Stomach (tissue), 9 donors: ENCODE data around the gene TMPRSS15. TPM values are rescaled to one million over a fixed set of nuclear protein-coding genes. Genes with fewer than 3 reads are reported as not detected.
A peak's percentile ranks its signal among the peaks of the same experiment; 100 is the strongest.

Experiments
- DNase-seq, 2 donors: peaks; one replicate each; pipeline versions ENCODE4 v3.0.0 to v3.0.0-alpha.2; 2013 to 2019
- H3K27ac ChIP-seq, 5 donors: fragments of 200-600 bp in 4 of 5; sonication (generic) in 4 of 5; one replicate each; pipeline ENCODE4 v1.5.1; 2013 to 2019; ENCODE audit warnings: mild to moderate bottlenecking in 1 of 5, moderate library complexity in 1 of 5
- H3K27me3 ChIP-seq, 3 donors: fragments of 200-600 bp; sonication (generic); one replicate each; pipeline ENCODE4 v1.5.1; 2017 to 2019; ENCODE audit warnings: mixed run types in 1 of 3
- H3K36me3 ChIP-seq, 4 donors: fragments of 200-600 bp; sonication (generic); 1 replicate in 3 of 4; 2 replicates in 1 of 4; pipeline ENCODE4 v1.5.1; 2016 to 2019
- H3K4me1 ChIP-seq, 4 donors: fragments of 200-600 bp; sonication (generic); one replicate each; pipeline ENCODE4 v1.5.1; 2016 to 2019
- H3K4me3 ChIP-seq, 4 donors: fragments of 200-600 bp; sonication (generic) in 3 of 4; one replicate each; pipeline ENCODE4 v1.5.1; 2016 to 2019; ENCODE audit warnings: mild to moderate bottlenecking in 1 of 4
- H3K9me3 ChIP-seq, 4 donors: fragments of 200-600 bp; sonication (generic); one replicate each; pipeline ENCODE4 v1.5.1; 2016 to 2019
- CTCF ChIP-seq, 7 experiments: fragments of 450-650 bp in 4 of 7; fragments of 200-600 bp in 3 of 7; sonication (generic) in 3 of 7; IDR thresholded peaks; one replicate each; pipeline ENCODE4 v1.5.1; 2016 to 2019; ENCODE audit warnings: antibody characterized with exemption in 7 of 7, control low read depth in 2 of 7, mild to moderate bottlenecking in 1 of 7
- EP300 ChIP-seq: sonication (generic); formaldehyde crosslinking; IDR thresholded peaks from one replicate; pipeline ENCODE4 v1.6.1; 2017; ENCODE audit warnings: antibody characterized with exemption
- POLR2A ChIP-seq, 4 donors: fragments of 450-650 bp; IDR thresholded peaks; one replicate each; pipeline ENCODE4 v1.6.1; 2016; ENCODE audit warnings: antibody characterized with exemption in 4 of 4, control low read depth in 2 of 4, mild to moderate bottlenecking in 1 of 4, moderate library complexity in 1 of 4
- POLR2AphosphoS5 ChIP-seq, 3 donors: sonication (generic); formaldehyde crosslinking; IDR thresholded peaks; one replicate each; pipeline ENCODE4 v1.6.1; 2016; ENCODE audit warnings: antibody characterized with exemption in 3 of 3
- WGBS, 5 donors: extraction: QIAGEN DNeasy Blood & Tissue Kit in 3 of 5; methylation state at CpG; one replicate each; pipeline versions ENCODE4 v1.1.5 to v1.1.7; 2013 to 2018; 5-methylcytosine and 5-hydroxymethylcytosine counted together
- intact Hi-C: fragments of 100-400 bp; cut with DNase I; formaldehyde crosslinking; loops from one replicate; pipeline ENCODE4 v1.15.1; 2023; ENCODE audit warnings: low total_unique reads
- polyA plus RNA-seq, 3 donors: library from polyadenylated mRNA; stranded (reverse); fragments of 200-250 nt; gene quantifications; one replicate each; pipeline ENCODE4 v1.2.3, GENCODE V29; 2013
- total RNA-seq, 5 donors: library from RNA; depleted of rRNA; stranded (reverse); fragments of >200 nt; gene quantifications; one replicate each; pipeline versions ENCODE4 v1.1.0 to v1.2.3, GENCODE V29; 2014 to 2016
- donor health status: healthy with polysubstance abuse.
- donor health status: Bipolar disorder and iron deficiency.
- donor health status: healthy.

The TMPRSS15 gene
- total and polyA plus RNA-seq, 8 donors = not detected

GRCh38 chr21:18251065-18251464, 152.5 kb downstream of the TMPRSS15 start:
- DNase-seq = no peak

GRCh38 chr21:18249672-18250071, 153.9 kb downstream of the TMPRSS15 start:
- H3K4me1 ChIP-seq = peaks cover 3 to 11% (median 8%) of the 10 kb centered on the region in 4 donors
- 41 to 74% (median 49%) methylated on average over 2 of the region's 2 CpGs for WGBS, 5 donors
- no peaks in the 10 kb centered on the region for H3K9me3 ChIP-seq
- H3K36me3 ChIP-seq = no peaks in the 10 kb centered on the region
- H3K27ac ChIP-seq = no peak overlapping the region
- peaks cover 0 to 14% (median 10%) of the 10 kb centered on the region in 3 donors for H3K27me3 ChIP-seq
- no peak for TF ChIP-seq POLR2AphosphoS5 (IDR thresholded peaks at IDR 0.05)
- intact Hi-C loops = no loop called here
- no peak overlapping the region for H3K4me3 ChIP-seq
- DNase-seq = peak in 1 of 2 donors; percentile 5

More at GRCh38 chr21:18251065-18251464, 152.5 kb downstream of the TMPRSS15 start:
- Histone ChIP-seq H3K4me1 (no peaks in the 10 kb centered on the region), H3K36me3 (no peaks in the 10 kb centered on the region), H3K27ac (no peak overlapping the region), H3K4me3 (no peak overlapping the region), H3K27me3 (peaks cover 0 to under 1% (median 0%) of the 10 kb centered on the region in 3 donors), H3K9me3 (no peaks in the 10 kb centered on the region)
- TF ChIP-seq POLR2A (IDR thresholded peaks at IDR 0.05) = no peak
- intact Hi-C loops = no loop called here

- no peak for DNase-seq
- Histone ChIP-seq H3K4me3 (no peak overlapping the region), H3K4me1 (peaks cover 8 to 21% (median 12%) of the 10 kb centered on the region in 4 donors), H3K27me3 (peaks cover 0 to 29% (median 14%) of the 10 kb centered on the region in 3 donors), H3K27ac (no peak overlapping the region), H3K36me3 (no peaks in the 10 kb centered on the region), H3K9me3 (no peaks in the 10 kb centered on the region)
- intact Hi-C loops = no loop called here
- no peak for TF ChIP-seq POLR2AphosphoS5 (IDR thresholded peaks at IDR 0.05)
- TF ChIP-seq EP300 = no peak
- TF ChIP-seq CTCF (IDR thresholded peaks at IDR 0.05) = no peak
- TF ChIP-seq POLR2A (IDR thresholded peaks at IDR 0.05) = no peak
- WGBS, 5 donors = 52 to 96% (median 85%) methylated on average over 1 of the region's 1 CpG
These were observed 155.4 kb downstream of the TMPRSS15 start for GRCh38 chr21:18248171-18248570.

GRCh38 chr21:18245464-18245967, 158.1 kb downstream of the TMPRSS15 start:
- 6 to 10% (median 9%) methylated on average over 20 to 22 of the region's 22 CpGs for WGBS, 5 donors
- Histone ChIP-seq H3K4me1 (peaks cover 8 to 21% (median 12%) of the 10 kb centered on the region in 4 donors), H3K9me3 (no peaks in the 10 kb centered on the region), H3K36me3 (no peaks in the 10 kb centered on the region), H3K27me3 (peaks cover 0 to 41% (median 14%) of the 10 kb centered on the region in 3 donors), H3K4me3 (peak overlapping the region; percentile 33 to 43 (median 35)), H3K27ac (no peak overlapping the region)
- no peak for TF ChIP-seq POLR2AphosphoS5 (IDR thresholded peaks at IDR 0.05)
- intact Hi-C loops = no loop called here
- DNase-seq = peak in 1 of 2 donors; percentile 53

- H3K27ac ChIP-seq = no peak within 1 kb of the TSS
- H3K4me3 ChIP-seq = peak within 1 kb of the TSS; percentile 33 to 43 (median 35)
- TF ChIP-seq CTCF (IDR thresholded peaks at IDR 0.05) (no peak), POLR2A (IDR thresholded peaks at IDR 0.05) (no peak), EP300 (no peak), POLR2AphosphoS5 (IDR thresholded peaks at IDR 0.05) (no peak)
- no peaks in the 10 kb centered on the region for H3K36me3 ChIP-seq
- intact Hi-C loops = no loop called here
- no peaks in the 10 kb centered on the region for H3K9me3 ChIP-seq
- WGBS, 5 donors = 2 to 7% (median 3%) methylated on average over 36 to 72 of the region's 72 CpGs
- peaks cover 8 to 21% (median 12%) of the 10 kb centered on the region in 4 donors for H3K4me1 ChIP-seq
- peak in 1 of 2 donors; percentile 44 for DNase-seq
- H3K27me3 ChIP-seq = peaks cover 0 to 41% (median 14%) of the 10 kb centered on the region in 3 donors
These were observed 158.7 kb downstream of the TMPRSS15 start, which contains the start of gene CHODL for GRCh38 chr21:18244671-18245463. CHODL (plus strand) TSS chr21:18244833; CDS start chr21:18245224, 391 bp downstream.
